ENCODE results near the gene VCL.

The VCL gene

DNA sequence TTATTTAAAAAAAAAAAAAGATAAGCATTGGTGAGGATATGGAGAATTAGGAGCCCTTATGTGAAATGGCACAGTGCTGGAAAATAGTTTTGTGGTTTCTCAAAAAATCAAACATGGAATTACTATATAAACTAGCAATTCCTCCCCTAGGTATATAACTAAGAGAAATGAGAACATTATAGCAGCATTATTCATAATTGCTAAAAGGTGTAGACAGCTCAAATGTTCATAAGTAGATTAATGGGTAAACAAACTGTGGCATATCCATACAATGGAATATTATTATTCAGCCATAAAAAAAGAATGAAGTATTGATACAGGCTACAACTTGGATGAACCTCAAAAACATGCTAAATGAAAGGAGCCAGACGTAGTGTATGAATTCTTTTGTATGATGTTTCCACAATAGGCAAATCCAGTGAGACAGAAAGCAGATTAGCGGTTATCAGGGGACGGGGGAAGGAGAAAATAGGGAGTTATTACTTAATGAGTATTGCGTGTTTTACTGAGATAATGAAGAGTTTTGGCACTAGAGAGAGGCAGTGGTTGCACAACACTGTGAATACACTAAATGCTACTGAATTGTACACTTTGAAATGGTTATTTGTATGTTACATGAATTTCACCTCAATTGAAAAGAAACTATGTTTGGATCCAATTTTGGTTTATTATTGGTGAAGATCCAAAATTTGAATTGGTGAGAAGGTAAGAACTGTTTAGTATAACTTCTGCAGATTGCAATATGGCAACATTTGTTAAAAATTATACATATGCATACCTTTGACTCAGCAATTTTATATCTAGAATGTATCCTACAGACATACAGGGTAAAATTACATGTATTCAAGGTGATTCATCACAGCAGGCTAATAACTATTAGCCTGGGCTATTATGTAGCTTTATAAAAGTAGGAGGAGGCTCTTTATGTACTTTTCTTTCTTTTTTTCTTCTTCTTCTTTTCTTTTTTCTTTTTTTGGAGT lies 69.7 kb downstream of the VCL start:
- H3K4me3 ChIP-seq (ENCODE audit: low read depth, low read length): no peak overlapping the region
- no peak for DNase-seq (ENCODE audit: low read depth, low spot score)
- TF ChIP-seq, protein P1, sequence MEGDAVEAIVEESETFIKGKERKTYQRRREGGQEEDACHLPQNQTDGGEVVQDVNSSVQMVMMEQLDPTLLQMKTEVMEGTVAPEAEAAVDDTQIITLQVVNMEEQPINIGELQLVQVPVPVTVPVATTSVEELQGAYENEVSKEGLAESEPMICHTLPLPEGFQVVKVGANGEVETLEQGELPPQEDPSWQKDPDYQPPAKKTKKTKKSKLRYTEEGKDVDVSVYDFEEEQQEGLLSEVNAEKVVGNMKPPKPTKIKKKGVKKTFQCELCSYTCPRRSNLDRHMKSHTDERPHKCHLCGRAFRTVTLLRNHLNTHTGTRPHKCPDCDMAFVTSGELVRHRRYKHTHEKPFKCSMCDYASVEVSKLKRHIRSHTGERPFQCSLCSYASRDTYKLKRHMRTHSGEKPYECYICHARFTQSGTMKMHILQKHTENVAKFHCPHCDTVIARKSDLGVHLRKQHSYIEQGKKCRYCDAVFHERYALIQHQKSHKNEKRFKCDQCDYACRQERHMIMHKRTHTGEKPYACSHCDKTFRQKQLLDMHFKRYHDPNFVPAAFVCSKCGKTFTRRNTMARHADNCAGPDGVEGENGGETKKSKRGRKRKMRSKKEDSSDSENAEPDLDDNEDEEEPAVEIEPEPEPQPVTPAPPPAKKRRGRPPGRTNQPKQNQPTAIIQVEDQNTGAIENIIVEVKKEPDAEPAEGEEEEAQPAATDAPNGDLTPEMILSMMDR (IDR thresholded peaks at IDR 0.05; ENCODE audit: low read depth, low read length): no peak

GRCh38 chr10:74071157-74071556 lies 73.2 kb downstream of the VCL start:
- H3K4me3 ChIP-seq (ENCODE audit: low read depth, low read length): no peak overlapping the region
- in situ Hi-C loops (cut with HindIII; ENCODE audit: low sequenced_read_pairs): no loop called here
- TF ChIP-seq, protein P1 (IDR thresholded peaks at IDR 0.05; ENCODE audit: low read depth, low read length): no peak
- peak; percentile 81 for DNase-seq (ENCODE audit: low read depth, low spot score)

More for the DNA sequence above, 69.7 kb downstream of the VCL start:
- in situ Hi-C loops (cut with HindIII; ENCODE audit: low sequenced_read_pairs): no loop called here

DNA sequence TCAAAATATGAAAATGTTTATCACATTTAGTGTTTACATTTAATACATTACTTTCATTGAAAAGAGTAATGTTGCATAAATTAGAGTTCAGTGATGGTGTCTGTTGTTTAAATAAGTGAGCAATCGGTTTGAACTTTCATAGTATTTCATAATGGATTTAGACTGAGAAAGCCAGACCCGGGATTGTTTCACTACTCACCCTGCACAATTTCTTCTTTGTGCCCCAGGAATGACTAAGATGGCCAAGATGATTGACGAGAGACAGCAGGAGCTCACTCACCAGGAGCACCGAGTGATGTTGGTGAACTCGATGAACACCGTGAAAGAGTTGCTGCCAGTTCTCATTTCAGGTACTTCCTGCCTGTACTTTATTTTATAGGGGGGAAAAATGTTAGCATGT lies 74.6 kb downstream of the VCL start:
- peak; percentile 64 for DNase-seq (ENCODE audit: low read depth, low spot score)
- in situ Hi-C loops (cut with HindIII; ENCODE audit: low sequenced_read_pairs): no loop called here
- no peak overlapping the region for H3K4me3 ChIP-seq (ENCODE audit: low read depth, low read length)
- TF ChIP-seq, protein P1 (IDR thresholded peaks at IDR 0.05; ENCODE audit: low read depth, low read length): no peak

- DNase-seq (ENCODE audit: low read depth, low spot score): no peak
- TF ChIP-seq, protein P1 (IDR thresholded peaks at IDR 0.05; ENCODE audit: low read depth, low read length): no peak
- H3K4me3 ChIP-seq (ENCODE audit: low read depth, low read length): no peak overlapping the region
- in situ Hi-C loops (cut with HindIII; ENCODE audit: low sequenced_read_pairs): no loop called here
Measured at GRCh38 chr10:74075906-74076305, 78.0 kb downstream of the VCL start.

- in situ Hi-C loops (cut with HindIII; ENCODE audit: low sequenced_read_pairs): no loop called here
- no peak overlapping the region for H3K4me3 ChIP-seq (ENCODE audit: low read depth, low read length)
- TF ChIP-seq, protein P1 (IDR thresholded peaks at IDR 0.05; ENCODE audit: low read depth, low read length): no peak
- DNase-seq (ENCODE audit: low read depth, low spot score): no peak
Measured at GRCh38 chr10:74076961-74077360, 79.0 kb downstream of the VCL start.

- TF ChIP-seq, protein P1 (IDR thresholded peaks at IDR 0.05; ENCODE audit: low read depth, low read length): no peak
- in situ Hi-C loops (cut with HindIII; ENCODE audit: low sequenced_read_pairs): no loop called here
- no peak overlapping the region for H3K4me3 ChIP-seq (ENCODE audit: low read depth, low read length)
- DNase-seq (ENCODE audit: low read depth, low spot score): no peak
Measured at GRCh38 chr10:74077416-74077815, 79.5 kb downstream of the VCL start.
